ENCODE measurements around the gene RPS24.

GRCh38 chr10:78049851-78050250, 16.2 kb downstream of the RPS24 start:
- TF ChIP-seq PREB (CRISPR knock-in tag; IDR thresholded peaks at IDR 0.05) (no peak), SAFB2 (IDR thresholded peaks at IDR 0.05; ENCODE audit: borderline replicate concordance, low read depth, low read length, severe bottlenecking) (no peak), CBFB (CRISPR knock-in tag; IDR thresholded peaks at IDR 0.05) (no peak), TARDBP (IDR thresholded peaks at IDR 0.05) (no peak), MAX (CRISPR knock-in tag; IDR thresholded peaks at IDR 0.05) (no peak), CTCF (IDR thresholded peaks at IDR 0.05 in 2 of 3, conservative IDR thresholded peaks at IDR 0.05 in 1 of 3; ENCODE audit: insufficient read depth in 2 of 3, low read depth in 1 of 3, low read length in 3 of 3) (no peak), ZNF121 (CRISPR knock-in tag; conservative IDR thresholded peaks at IDR 0.05) (no peak), RFX5 (IDR thresholded peaks at IDR 0.05; ENCODE audit: low read depth, low read length) (no peak)

Measured in K562 (cell line).